ENCODE results near the gene RRAGD. TPM values are rescaled to one million over a fixed set of nuclear protein-coding genes. Genes with fewer than 3 reads are reported as not detected.
A peak's percentile ranks its signal among the peaks of the same experiment; 100 is the strongest.

Gene RRAGD
- total and polyA plus RNA-seq, 2 of the 8 experiments (the other 6 are each of a cell fraction or from before 2014, with no cell fraction given) = 7.2 to 30.8 TPM

DNA sequence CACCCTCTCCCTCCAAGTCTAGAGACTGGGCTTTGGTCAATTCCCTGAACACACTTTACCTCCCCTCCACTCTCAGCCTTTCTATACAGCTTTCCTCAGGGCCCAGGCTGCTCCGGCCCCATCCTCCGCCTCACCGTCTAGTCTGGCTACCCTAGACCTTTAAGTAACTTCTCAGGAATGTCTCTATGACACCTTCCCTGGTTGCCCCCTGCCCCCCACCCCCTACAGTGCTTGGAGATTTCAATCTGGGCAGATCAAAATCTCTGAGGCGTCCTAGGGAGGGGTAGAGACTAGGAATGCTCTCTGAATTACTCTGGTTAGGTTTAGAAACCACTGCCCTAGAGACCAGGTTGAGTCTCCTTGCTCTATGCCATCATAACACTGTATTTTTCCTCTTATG, 65.6 kb downstream of the RRAGD start:
- 95% methylated on average over 4 of the region's 4 CpGs; no CpG with 5 or more reads in 1 of the 2 experiments for WGBS, 2 experiments (ENCODE audit: extremely low coverage in 1 of 2, insufficient coverage in 1 of 2, insufficient read length in 1 of 2, insufficient replicate concordance in 2 of 2, low coverage in 1 of 2, low lambda C conversion rate in 2 of 2, missing lambda C conversion rate in 1 of 2)
- CTCF ChIA-PET (ENCODE audit: partially characterized antibody) = interaction anchor here (0.9 to 15.3 kb wide), 8 partner anchors 10 to 364 kb away, joined by 3 to 130 read pairs (median 4); no protein-coding TSS in a partner anchor

More for the DNA sequence above, 65.6 kb downstream of the RRAGD start:
- Histone ChIP-seq H4K20me1 (replicated peaks in 1 of 2; ENCODE audit: control insufficient read depth in 1 of 2, insufficient read depth in 2 of 2, low read length in 2 of 2) (peaks cover 0 to 2% of the 10 kb centered on the region in 2 experiments), H3K23me2 (ENCODE audit: low read depth, low read length) (no peaks in the 10 kb centered on the region), H3K18ac (ENCODE audit: extremely low read depth, low read length) (no peak overlapping the region), H2BK5ac (ENCODE audit: low read depth, low read length) (no peak overlapping the region), H3K4me3 (ENCODE audit: extremely low read depth in 1 of 4, insufficient read depth in 2 of 4, low read depth in 3 of 4, low read length in 4 of 4) (no peak overlapping the region), H3K79me2 (ENCODE audit: control insufficient read depth in 1 of 2, insufficient read depth in 2 of 2, low read length in 2 of 2) (peaks cover 0 to 5% of the 10 kb centered on the region in 2 experiments; a peak in 1 of 4 replicates), H3K4me2 (ENCODE audit: insufficient read depth in 1 of 2, low read depth in 2 of 2, low read length in 2 of 2) (no peak overlapping the region), H3K9me3 (ENCODE audit: insufficient read depth in 2 of 2, low read depth in 1 of 2, low read length in 1 of 2) (no peaks in the 10 kb centered on the region), H4K91ac (replicated peaks; ENCODE audit: insufficient read length, low read length) (no peak overlapping the region), H2BK120ac (replicated peaks; ENCODE audit: low read depth, low read length) (no peak overlapping the region), H2BK12ac (ENCODE audit: low read depth, low read length) (no peak overlapping the region), H3K56ac (replicated peaks; ENCODE audit: insufficient read length, low read depth, low read length) (no peak overlapping the region), H2BK15ac (ENCODE audit: low read length) (no peak overlapping the region), H3K36me3 (ENCODE audit: control insufficient read depth in 2 of 4, insufficient read depth in 4 of 4, low read length in 3 of 4) (no peaks in the 10 kb centered on the region; a peak in 1 of 8 replicates), H3K14ac (ENCODE audit: insufficient read length) (no peak overlapping the region), H3K27me3 (replicated peaks in 1 of 4; ENCODE audit: control insufficient read depth in 3 of 4, extremely low read depth in 1 of 4, insufficient read depth in 3 of 4, low read length in 3 of 4) (no peaks in the 10 kb centered on the region; a peak in 1 of 7 replicates), H3K23ac (ENCODE audit: insufficient read length) (no peak overlapping the region), H2BK20ac (ENCODE audit: low read length) (no peak overlapping the region), H3K79me1 (ENCODE audit: low read depth, low read length) (no peaks in the 10 kb centered on the region), H3K4me1 (replicated peaks in 1 of 4; ENCODE audit: control insufficient read depth in 3 of 4, insufficient read depth in 4 of 4, low read length in 3 of 4) (no peaks in the 10 kb centered on the region), H4K5ac (ENCODE audit: insufficient read length, low read depth, low read length) (no peak overlapping the region), H3K4ac (replicated peaks; ENCODE audit: insufficient read length, low read depth, low read length) (no peak overlapping the region), H4K8ac (ENCODE audit: extremely low read depth, insufficient read depth, low read length) (no peak overlapping the region), H2AK5ac (ENCODE audit: low read depth, low read length) (no peak overlapping the region), H3K9ac (replicated peaks in 1 of 4; ENCODE audit: extremely low read depth in 1 of 4, low read depth in 3 of 4, low read length in 3 of 4) (no peak overlapping the region), H2AFZ (ENCODE audit: low read length) (no peak overlapping the region), H3K27ac (ENCODE audit: low read depth, low read length) (no peak overlapping the region)
- DNase-seq (ENCODE audit: low read depth in 1 of 2, low spot score in 2 of 2) (peak in 1 of 2 experiments; percentile 38), FAIRE-seq (no peak)
- POLR2A ChIA-PET (ENCODE audit: partially characterized antibody) = no interaction called here
- TF ChIP-seq YY1 (IDR thresholded peaks at IDR 0.05; ENCODE audit: low read depth, low read length) (no peak), POLR2A (IDR thresholded peaks at IDR 0.05; ENCODE audit: control extremely low read depth in 1 of 2, low read depth in 2 of 2, low read length in 2 of 2) (no peak)
